GM18868 (cell line): ENCODE data around the gene PRX.
A peak's percentile ranks its signal among the peaks of the same experiment; 100 is the strongest.

Experiments used
- ATAC-seq: cut with Tn5 transposase; IDR thresholded peaks from one replicate; pipeline ENCODE4 v1.9.1; 2021; ENCODE audit warnings: mild to moderate bottlenecking, moderate library complexity; ENCODE audit not compliant: unreplicated experiment

PRX gene

GRCh38 chr19:40369797-40370196 lies 43.4 kb downstream of the PRX start:
- ATAC-seq = no peak

- no peak for ATAC-seq
These were observed 45.4 kb downstream of the PRX start for GRCh38 chr19:40367577-40368434.

- no peak for ATAC-seq
These were observed 46.2 kb downstream of the PRX start for GRCh38 chr19:40366697-40367561.

- ATAC-seq = no peak
These were observed 47.4 kb downstream of the PRX start for GRCh38 chr19:40365613-40366401.

- ATAC-seq = no peak
These were observed 48.2 kb downstream of the PRX start for GRCh38 chr19:40365010-40365409.

- ATAC-seq = no peak
These were observed 50.1 kb downstream of the PRX start for GRCh38 chr19:40363069-40363468.

GRCh38 chr19:40362160-40362559 lies 51.0 kb downstream of the PRX start:
- ATAC-seq = no peak

GRCh38 chr19:40360708-40361241 lies 52.4 kb downstream of the PRX start:
- ATAC-seq = no peak

GRCh38 chr19:40360020-40360707 lies 53.0 kb downstream of the PRX start:
- no peak for ATAC-seq

- peak; percentile 72 for ATAC-seq
These were observed 54.4 kb downstream of the PRX start for GRCh38 chr19:40358773-40359172.

GRCh38 chr19:40357640-40358039 lies 55.5 kb downstream of the PRX start:
- no peak for ATAC-seq

GRCh38 chr19:40356681-40357595 lies 56.2 kb downstream of the PRX start:
- no peak for ATAC-seq

- no peak for ATAC-seq
These were observed 57.0 kb downstream of the PRX start for GRCh38 chr19:40355975-40356680.

GRCh38 chr19:40348961-40349507 lies 64.1 kb downstream of the PRX start:
- ATAC-seq = no peak

- peak; percentile 94 for ATAC-seq
These were observed 64.9 kb downstream of the PRX start, which contains the start of the genes C19orf47 and PLD3 for GRCh38 chr19:40348125-40348913. Gene C19orf47, minus strand, starts transcription at chr19:40348397. Its CDS starts 6,540 bp downstream, at chr19:40341857. Gene PLD3, plus strand, starts transcription at chr19:40348695. Its CDS starts 17,789 bp downstream, at chr19:40366484.

GRCh38 chr19:40344422-40344821 lies 68.8 kb downstream of the PRX start:
- no peak for ATAC-seq
